HG03575 (cell line): Measurements from ENCODE around the gene AOX1.
"Not testable (repeated sequence)": the region's sequence is repeated elsewhere in the genome, so short reads cannot be mapped to it uniquely, and the experiment has no call there.

Source experiments
- ATAC-seq: cut with Tn5 transposase; IDR thresholded peaks from one replicate; pipeline ENCODE4 v1.9.1; 2021; ENCODE audit not compliant: unreplicated experiment, insufficient number of reproducible peaks, low FRiP score; ENCODE audit errors: extremely low read depth

Gene AOX1

DNA sequence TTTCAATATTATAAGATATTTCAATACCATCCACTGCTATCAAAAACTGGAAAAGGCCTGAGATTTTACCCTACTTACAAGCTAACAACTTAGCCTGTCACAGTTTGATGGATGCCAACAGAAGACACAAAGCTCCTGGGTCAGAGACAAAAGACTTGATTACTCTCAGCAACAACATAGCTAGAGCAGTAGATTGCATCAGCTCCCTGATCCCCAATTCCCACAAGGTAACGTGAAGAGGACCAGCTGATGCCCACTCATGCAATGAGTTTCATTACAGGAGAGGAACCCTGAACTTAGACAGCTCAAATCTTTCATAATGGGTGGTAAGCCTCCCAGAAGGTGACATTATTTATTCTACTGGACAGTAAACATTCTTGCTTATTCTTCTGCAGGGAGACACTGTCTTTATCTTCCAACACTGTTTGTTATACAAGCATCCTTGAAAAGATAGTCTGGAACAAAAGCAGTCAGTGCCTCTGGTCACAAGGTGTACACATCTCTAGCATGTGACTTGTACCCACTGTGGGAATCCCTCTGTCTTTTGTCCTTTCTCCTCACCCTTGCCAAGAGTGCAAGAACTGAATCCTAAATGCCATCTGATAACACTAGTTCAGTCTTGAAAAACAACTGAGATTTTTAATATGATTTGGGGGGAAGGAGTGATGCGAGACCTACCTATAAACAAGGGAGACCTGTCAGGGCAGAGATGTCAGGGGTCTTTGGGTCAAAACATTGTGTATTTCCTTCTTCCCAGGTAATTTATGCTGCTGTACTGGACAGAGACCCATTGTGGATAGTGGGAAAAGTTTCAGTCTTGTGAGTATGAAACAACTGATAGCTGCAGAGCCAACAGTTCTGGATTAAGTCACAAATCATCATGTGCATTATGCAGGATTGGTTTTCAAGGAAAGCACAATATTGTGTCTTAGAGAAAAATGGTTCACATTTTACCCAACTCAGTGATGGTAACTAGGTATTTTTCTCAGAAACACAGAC, 102.4 kb downstream of the AOX1 start:
- no peak for ATAC-seq

DNA sequence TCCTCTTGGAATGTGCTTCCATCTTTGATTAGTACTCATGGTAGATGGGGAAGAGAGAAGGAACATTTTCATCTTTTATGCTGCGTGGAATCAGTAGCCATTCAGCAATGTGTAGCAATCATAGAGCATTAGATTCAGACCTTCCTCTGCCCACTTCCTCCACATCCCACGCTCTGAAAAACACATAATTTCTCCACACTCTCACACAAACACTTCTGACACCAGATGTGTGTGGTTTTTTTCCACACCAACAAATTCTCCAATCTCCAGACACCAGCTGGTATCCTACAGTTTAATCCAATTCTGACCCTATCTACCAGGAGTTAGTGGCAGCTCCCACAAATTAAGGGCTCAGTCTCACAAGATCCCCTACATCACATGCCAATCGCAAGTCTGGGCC, 103.3 kb downstream of the AOX1 start:
- ATAC-seq = no peak

DNA sequence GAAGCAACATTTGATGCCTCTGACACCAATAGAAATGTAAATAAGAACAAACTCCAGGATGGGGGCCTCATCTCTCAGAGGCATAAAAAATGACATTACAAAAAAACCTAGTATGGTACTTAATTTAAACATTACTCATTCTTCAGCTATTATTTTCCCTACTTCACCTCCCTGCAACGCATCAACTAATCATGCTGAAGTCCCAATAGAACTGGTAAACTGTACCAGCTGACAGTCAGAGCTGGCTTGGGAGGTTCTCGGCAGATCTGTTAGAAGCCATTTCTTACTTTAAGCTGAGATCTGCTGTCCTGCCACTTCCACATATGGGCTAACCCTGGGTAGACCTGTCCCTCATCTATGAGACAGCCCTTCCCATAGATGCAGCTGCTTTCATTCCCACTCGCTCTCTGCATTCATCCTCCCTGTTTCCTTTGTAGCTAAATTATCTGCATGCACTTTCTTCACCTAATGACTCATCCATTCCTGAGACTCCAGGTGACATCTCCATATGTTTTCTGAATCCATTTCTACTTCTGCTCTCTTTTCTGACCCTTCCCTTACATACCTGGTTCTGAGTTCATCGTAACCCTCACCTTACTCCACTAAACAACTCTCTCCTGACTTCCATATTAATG, 108.1 kb downstream of the AOX1 start:
- no peak for ATAC-seq

DNA sequence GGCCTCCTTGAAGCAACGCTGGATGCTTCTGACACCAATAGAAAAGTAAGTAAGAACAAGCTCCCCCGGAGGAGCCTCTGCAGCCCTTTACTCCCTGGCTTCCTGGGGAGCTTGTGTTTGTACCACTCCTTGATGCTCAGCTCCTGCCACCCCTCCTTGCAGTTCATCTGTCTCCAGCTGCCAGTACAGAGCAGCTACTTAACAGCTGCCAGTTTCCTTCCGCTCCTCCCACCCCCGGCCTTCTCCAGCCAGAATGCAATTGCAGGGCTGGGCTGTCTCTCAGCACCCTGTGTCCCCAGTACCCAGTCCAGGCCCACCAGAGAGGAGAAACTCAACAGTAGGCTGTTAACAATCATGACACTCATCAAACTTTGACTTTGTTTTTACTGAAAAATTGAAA, 109.4 kb downstream of the AOX1 start:
- no peak for ATAC-seq

DNA sequence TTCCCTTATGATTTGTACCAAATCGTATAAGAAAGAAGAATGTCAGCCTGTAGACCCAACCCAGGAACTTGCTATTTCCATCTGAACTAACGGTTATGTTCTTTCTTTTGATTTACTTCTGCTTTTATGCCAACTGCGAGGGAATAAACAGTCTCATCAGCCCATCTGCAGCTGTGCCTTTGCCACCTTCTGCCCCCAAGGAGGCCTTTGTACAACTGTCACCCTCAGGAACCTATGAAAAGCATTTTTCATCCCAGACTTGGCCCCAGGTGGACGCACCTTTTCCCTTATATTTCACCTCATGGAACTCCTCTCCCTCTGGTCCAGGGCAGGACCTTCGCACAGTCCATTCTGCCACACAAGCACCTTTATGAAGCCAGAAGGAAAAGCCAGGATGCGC, 109.8 kb downstream of the AOX1 start:
- no peak for ATAC-seq

DNA sequence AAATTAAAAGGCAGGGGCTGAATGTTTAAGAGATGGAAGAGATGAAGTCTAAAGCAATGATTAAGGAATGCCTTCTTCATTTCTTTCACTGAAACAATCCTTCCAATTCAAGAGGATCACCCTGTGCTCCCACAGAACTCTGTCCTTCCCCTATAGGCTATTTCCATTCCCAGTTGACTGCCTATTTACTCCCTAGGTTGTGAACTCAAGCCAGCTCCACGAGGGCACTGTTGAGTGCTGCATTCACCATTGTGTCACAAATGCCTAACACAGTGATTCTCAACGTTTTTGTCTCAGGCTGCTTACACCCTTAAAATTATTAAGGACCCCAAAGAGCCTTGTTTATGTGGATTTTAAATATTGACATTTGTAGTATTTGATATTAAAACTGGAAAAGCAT, 112.4 kb downstream of the AOX1 start:
- ATAC-seq = no peak

DNA sequence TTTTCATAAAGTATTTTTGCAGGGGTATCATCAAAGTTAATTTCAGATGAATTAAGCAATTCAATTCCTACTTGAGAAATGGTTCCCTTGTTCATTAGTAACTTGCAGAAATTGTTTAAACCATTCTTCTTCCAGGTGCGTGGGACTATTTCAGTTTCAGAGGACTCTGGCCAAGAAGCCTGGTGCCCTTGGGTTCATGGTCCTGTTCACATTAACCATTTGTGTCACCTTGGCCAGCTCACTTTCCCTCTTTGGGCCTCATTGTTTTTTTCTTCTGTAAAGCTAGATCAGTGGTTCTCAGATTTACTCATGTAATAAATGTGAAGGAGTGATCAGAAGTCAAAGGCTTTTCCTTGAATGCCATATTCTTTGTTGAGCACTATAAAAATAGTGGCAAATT, 113.5 kb downstream of the AOX1 start:
- no peak for ATAC-seq

DNA sequence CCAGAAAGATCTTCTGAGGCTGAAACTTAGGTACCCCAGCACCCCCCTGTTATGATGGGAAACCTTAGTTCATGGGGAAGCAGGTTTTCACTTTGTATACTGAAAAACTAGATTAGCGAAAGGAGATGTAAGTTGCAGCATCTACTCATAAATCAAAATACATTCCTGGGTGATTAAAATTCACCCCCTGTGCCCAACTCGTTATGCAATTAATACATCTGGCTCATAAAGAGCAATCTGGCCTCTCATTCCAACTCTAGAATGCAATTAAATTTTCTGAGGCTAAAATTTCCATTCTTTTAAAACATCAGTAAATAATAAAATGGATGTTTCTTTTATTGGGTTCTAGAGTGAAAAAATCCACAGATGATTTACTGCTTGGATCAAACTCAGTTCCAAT, 115.0 kb downstream of the AOX1 start:
- ATAC-seq = no peak

DNA sequence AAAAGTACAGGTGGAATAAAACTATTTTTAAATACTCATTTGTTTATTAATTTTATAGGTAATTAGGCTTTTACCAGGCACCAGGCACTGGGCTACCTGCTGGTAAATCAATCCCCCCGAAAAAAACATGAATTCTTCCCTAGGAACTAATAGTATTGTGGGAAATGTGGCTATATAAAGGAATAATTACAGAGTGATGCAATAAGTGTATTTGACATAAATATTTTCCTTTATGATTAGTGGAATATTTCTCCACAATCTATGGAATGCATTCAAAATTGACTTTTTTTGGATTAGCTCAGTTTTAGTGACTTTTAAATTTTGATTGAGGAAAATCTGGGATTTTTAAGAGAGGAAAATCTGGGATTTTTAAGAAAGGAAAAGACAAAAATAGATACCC, 116.2 kb downstream of the AOX1 start:
- ATAC-seq = no peak

DNA sequence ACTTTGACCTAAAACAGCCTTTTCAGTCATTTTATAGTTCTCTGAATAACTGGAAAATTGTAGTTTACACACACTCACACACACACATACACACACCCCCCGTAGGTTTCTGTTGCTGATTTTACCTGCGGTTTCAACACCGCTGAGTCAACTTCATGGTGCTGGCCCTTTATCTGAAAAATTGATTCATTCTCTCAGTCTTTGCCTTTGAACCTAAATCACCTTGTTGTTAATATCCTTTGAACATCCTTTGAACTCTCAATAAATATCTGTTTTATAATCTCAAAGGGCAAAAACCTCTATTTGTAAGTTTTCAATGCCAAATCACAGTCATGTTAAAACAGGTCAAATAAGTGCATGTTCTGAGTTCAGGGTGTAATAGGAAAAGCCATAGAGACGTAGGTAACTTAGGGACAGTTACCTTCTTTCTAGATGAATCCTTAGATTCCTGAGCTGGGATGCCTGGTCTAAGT, 116.9 kb downstream of the AOX1 start:
- ATAC-seq = no peak

DNA sequence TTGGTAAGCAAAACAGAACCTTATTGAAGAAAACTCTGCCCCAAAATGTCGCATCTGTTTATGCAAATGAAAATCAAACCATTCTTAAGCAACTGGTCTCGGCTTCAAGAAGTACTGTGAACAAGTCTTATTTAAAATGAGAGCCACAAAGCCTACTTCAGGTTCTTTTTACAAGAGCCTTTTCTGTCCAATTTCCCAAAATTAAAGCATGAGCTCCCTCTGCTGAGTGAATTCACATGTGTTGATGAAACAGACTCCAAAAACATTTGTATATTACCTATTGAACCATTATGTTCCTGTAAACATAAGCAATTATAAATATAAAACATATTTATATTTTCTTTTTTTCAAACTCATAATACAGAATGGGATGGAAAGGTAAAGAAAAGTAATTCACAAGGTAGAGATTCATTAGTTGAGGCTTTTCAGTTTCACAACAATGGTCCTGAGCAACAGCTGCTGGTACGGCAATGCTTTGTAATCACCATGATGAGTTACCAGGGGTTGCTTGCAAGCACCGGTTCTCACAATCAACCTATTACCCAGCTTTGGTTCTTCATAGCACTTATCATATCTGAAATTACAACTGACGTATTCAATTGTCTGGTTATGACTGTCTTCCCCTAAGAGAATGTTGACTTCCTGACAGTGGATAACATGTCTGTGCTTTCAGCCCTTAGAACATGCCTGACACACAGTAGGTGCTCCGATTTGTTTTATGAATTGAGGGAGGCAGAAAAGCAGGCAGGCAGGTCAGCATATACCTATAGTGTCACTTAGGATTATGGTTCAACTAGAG, 117.5 kb downstream of the AOX1 start:
- ATAC-seq = no peak

DNA sequence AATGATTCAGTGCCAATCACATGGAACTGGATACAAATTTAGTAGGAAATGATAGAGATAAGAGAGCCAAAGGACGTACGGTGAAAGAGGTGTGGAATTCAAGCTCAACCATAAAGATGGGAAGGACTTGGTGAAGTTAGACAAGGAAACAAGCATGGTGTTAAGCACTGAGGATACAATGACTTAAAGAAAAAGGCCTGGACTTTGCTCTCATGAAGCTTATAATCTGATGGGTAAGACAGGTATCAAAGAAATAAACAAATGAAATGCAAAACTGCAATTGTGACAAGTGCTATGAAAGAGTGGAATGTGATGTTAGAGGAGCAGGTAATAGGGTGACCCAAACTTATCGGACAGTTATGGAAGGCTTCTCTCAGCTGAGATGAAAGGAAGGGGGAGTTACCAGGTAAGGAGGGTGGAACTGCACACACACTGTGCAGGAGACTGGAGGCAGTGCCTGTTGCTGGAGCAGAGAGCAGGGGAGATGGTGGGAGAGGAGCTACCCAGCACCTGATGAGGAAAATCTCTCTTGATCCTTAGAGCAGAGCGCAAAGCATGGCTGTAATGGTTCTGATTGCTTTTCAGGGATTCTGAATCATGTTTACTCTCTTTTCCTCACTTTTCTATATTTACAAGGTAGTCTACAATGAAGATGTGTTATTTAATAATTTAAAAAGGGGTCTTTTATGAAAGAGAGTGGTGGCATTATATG, 118.3 kb downstream of the AOX1 start:
- ATAC-seq = no peak

DNA sequence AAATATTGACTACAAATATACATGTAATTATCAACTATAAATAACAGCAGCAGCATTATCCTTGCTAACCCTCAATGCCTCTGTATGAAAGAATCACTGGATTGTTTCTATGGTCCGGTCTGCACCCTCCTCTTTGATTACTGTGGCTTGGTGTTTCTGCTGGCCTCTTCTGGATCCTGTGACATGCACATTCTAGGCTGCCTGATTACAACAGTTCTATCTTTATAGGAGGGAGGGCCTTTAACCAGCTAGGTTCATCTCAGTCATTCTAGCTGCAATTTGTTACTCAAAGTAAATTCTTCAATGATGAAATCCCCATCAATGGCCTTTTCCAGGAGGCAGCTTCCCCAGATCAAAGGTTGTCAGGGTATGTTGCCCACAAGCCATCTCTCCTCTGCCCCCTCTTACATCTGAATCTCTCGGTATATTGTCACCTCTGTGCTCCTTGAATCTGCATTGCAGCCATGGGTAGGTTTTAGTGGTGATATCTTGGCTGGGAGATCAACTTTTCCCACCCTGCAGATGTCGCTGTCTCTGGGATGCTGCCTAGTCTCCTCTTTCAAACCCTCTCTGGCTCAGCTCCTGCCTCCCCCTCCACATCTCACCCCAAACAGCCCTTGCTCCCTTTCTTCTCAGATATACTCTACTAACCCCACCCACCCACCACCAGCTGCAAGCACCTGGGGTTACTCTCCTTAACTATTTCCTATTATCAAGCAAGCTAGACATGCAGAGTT, 119.7 kb downstream of the AOX1 start:
- no peak for ATAC-seq

DNA sequence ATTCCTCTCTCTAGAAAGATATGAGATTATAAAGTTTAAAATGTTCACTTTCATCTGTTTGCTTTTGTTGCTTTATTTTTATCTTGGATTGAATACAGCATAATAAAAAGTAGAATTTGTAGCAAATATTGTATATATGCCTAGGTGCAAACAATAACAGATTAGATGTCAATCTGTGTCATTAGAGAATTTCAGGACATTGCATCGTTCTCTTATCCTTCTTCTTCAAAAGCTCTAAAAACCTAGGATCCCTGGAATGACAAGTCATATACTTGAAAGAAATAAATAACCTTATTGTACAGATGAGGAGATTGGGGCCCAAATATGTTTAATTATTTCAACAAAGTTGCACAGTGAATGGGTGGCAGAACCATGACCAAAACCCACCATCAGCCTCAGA, 123.1 kb downstream of the AOX1 start:
- ATAC-seq = no peak

DNA sequence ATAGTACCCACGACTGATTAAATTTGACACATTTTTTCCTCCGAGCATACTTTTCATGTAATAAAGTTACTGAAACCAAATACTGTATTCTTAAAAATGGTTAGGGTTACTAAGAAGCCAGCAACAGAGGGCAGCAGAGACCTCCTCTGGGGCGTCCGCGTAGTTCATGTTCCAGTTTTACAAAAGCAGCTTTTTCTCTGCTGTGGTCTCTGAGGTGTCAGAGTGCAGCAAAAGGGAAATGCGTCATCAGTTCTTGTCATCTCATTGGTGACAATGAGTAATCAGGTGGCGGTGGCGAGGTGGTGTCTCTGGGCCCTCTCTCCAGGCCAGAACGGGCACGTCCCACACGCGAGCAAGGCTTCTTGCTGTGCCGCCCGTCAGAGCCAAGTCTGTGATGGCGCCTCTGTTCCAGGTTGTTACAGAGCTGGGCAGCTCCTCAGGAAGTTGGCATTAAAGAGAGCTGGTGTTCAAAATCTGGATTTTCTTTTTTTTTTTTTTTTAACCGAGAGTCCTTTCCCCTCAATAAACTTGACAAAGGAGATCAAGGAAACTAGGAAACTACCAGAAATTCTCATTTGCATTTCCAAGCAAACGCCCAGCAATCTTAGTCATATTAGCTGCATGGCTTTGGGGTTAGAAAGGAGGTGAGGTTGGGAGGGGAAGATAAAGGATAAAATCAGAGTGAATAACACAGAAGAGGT, 127.3 kb downstream of the AOX1 start:
- peak; percentile 98 for ATAC-seq

DNA sequence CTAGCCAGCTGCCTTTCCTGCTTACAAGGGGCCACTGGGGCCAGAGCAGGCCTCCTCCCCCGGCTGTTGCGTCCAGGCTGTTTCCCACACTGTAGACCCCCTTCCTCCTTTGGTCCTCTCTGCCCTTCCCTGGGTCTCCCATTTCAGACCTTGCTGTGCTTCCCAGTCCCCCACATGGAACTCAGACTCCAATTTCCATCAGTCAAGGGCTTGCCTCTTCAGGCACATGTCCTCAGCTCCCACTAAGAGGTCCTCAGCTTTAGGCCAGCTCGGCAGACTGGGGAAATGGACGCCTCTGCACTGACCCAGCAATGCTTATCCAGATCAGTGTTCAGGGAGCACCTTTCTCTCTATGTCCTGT, 127.9 kb downstream of the AOX1 start:
- ATAC-seq = no peak

DNA sequence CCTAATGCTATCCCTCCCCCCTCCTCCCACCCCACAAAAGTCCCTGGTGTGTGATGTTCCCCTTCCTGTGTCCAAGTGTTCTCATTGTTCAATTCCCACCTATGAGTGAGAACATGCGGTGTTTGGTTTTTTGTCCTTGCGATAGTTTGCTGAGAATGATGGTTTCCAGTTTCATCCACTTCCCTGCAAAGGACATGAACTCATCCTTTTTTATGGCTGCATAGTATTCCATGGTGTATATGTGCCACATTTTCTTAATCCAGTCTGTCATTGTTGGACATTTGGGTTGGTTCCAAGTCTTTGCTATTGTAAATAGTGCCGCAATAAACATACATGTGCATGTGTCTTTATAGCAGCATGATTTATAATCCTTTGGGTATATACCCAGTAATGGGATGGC, 129.2 kb downstream of the AOX1 start:
- not testable (repeated sequence) for ATAC-seq

DNA sequence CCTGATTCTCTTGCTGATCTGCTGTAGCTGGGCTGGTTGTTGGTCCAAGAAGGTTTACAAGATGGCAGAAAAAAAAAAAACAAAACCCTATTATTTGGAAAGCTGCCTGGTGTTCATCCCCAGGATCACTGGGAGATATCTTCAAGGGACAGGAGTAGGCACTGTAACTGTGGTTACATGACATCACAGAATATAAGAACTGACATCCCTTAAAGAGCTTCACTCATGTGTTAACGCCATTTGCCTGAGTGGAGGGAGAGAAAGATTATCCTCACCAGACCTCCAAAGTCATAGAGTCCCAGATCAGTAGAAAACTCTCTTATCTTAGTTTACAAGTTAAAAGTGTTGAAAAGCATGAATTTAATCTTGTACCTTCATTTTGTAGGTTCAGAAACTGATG, 130.6 kb downstream of the AOX1 start:
- no peak for ATAC-seq
